RCC 7860 (cell line): Measurements from ENCODE around the gene SRP54.
A peak's percentile ranks its signal among the peaks of the same experiment; 100 is the strongest.
"Not testable (repeated sequence)": the region's sequence is repeated elsewhere in the genome, so short reads cannot be mapped to it uniquely, and the experiment has no call there.

ENCODE experiments used
- DNase-seq: peaks from one replicate; pipeline ENCODE4 v3.0.0-alpha.2; 2015; ENCODE audit warnings: low spot score
- FAIRE-seq: peaks from 2 replicates; lab custom pipeline; 2012; peaks lifted over from hg19 to GRCh38; lab: Jason Lieb, UNC

The SRP54 gene

DNA sequence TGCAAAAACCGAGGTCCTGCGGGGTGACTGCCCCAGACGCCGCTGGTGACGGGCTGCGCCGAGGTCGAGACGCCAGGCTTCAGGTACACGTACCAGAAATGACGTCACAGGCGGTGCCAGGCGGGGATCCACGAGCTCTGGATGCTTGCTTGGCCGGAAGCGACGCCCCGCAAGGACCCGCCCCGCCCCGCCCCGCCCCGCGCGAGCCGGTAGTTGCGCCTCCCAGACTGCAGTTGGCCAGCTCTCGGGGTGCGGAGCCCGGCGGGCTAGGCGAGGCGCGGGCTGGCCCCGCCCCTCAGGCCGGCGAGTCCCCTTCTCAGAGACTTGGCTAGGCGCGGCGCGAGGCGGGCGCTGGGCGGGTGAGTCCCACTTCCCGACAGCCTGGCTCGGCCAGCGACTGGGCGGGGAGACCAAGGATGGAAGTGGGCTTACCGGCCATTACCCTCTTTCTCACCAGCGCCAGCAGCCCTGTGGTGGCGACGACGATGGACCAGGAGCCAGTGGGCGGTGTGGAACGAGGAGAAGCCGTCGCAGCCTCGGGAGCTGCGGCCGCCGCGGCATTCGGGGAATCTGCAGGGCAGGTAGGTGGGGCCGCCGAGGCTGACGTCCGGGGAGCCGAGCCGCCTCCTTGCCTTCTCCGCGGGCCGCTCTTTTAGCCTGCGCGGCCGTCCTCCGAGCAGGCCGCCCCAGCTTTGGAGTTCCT is 63.4 kb downstream of the SRP54 start, which contains the start of gene FAM177A1:
Gene FAM177A1 (plus strand): TSS at position 225 of the 703 bp plus-strand sequence. CDS start 192 bp downstream, at position 417.
- no peak for FAIRE-seq
- peak; percentile 81 for DNase-seq

GRCh38 chr14:35046751-35047536 is 64.2 kb downstream of the SRP54 start:
- DNase-seq (no peak), FAIRE-seq (no peak)

DNA sequence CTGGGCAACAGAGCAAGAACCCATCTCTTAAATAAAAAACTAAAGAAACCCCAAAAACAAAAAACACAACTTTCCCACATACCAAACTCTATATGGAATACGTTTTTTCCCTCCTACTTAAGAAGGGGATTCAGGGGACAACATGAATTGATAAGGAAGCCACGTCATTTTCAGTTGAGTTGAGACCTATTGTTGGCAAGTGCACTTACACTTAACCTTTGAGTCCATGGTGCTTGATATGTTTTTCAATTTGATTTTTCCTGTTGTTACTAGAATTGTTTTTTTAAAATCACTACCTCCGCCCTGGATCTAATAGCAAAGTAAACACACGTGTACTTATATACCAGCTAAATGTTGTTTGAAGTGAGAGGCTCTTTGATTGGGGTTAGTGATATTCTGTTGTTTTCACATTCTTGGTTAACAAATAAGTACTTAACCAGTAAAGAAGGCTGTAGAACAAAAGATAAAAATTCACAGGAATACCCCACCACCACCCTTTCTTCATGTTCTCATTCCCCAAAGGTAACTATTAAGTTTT is 65.3 kb downstream of the SRP54 start:
- FAIRE-seq, result no peak
- DNase-seq, result no peak

DNA sequence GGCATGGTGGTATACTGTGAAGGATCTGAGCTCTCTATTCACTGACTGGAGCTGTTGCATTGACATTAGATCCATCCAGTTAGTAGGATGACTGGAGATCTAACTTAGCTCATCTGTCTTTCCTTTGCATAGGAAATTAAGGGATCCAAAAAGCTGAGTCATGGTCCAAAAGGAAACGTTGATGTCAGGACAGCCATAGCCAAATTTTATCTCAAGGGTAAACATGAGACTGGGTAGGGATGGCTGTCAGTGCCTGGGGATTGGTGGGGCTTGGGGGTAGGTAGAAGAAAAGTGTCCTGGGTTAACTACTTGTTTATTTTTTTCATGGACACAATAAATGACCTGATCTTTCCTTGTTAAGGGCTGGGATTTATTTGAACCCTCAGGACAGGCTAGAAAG is 67.9 kb downstream of the SRP54 start:
- FAIRE-seq (no peak), DNase-seq (no peak)

DNA sequence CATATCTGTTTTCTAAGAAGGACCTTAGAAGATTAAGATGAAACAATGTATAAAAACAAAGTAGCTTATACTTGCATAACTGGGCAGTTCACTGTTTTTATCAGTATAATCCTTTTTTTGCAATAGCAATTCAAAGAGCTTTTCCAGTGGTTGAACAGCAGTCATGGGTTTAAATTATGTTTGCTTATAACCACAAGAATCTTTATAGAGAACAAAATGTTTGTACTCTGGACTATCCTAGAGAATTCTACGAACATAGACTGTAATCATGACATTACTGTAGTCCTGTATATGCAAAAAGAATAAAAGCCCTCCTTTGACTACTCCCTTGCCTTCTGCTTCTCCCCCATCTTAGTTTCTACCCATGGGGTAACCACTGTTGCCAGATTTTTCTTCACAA is 69.0 kb downstream of the SRP54 start:
- FAIRE-seq, result no peak
- DNase-seq, result no peak

DNA sequence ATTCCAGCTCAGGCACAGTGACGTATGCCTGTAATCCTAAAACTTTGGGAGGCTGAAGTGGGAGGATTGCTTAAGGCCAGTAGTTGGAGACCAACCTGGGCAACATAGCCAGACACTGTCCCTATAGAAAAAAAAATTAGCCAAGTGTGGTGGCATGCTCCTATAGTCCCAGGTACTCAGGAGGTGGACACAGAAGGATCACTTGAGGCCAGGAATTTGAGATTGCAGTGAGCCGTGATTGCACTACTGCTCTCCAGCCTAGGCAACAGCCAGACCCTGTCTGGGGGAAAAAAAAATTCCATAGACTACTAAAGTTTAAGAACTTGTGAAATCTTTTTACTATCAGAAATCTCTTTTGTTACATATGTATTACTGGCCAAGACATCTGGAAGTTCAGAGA is 69.8 kb downstream of the SRP54 start:
- DNase-seq (no peak), FAIRE-seq (no peak)

GRCh38 chr14:35061113-35061791 is 78.5 kb downstream of the SRP54 start:
- DNase-seq, FAIRE-seq: not testable (repeated sequence)

DNA sequence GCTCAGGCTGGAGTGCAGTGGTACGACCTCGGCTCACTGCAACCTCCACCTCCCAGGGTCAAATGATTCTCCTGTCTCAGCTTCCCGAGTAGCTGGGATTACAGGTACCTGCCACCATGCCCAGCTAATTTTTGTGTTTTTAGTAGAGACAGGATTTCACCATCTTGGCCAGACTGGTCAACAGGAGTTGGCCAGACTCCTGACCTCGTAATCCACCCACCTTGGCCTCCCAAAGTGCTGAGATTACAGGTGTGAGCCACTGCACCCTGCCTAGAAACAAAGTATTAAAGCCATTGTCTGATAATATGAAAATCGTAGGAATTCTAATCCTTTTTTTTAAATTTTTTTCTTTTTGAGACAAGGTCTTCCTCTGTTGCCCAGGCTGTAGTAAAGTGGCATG is 82.9 kb downstream of the SRP54 start:
- DNase-seq, FAIRE-seq: not testable (repeated sequence)

GRCh38 chr14:35068238-35069012 is 85.6 kb downstream of the SRP54 start:
- no peak for DNase-seq
- FAIRE-seq, result no peak

- DNase-seq, result no peak
- no peak for FAIRE-seq
These were observed 89.4 kb downstream of the SRP54 start for GRCh38 chr14:35072226-35072625.

- DNase-seq (no peak), FAIRE-seq (no peak)
These were observed 90.7 kb downstream of the SRP54 start for GRCh38 chr14:35073486-35073885.

DNA sequence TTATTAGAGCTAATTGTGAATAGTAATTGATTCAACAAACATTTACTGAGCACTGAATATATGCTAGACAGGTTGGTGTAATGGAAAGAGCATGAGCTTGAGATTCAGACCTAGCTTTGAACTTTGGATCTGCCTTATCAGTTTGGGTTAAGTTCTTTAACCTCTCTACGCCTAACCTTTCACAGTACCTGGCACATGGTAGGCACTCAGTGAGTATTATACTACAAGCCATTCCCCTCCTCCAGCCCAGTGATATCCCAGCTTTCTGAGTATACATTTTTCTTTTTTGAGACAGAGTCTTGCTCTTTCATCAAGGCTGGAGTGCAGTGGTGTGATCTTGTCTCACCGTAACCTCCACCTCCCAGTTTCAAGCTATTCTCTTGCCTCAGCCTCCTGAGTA is 95.3 kb downstream of the SRP54 start:
- no peak for DNase-seq
- FAIRE-seq, result no peak
